Vagina (tissue), 2 donors: Measurements from ENCODE around the gene TMEM167A. TPM values are rescaled to one million over a fixed set of nuclear protein-coding genes. Genes with fewer than 3 reads are reported as not detected.

Experiments
- DNase-seq, 2 donors: peaks; one replicate each; pipeline ENCODE4 v3.0.0-alpha.2; 2017; ENCODE audit errors: extremely low spot score in 2 of 2
- H3K27ac ChIP-seq: fragments of 200-600 bp; sonication (generic); one replicate; pipeline ENCODE4 v1.5.1; 2019
- H3K27me3 ChIP-seq: fragments of 200-600 bp; sonication (generic); one replicate; pipeline ENCODE4 v1.5.1; 2019
- H3K36me3 ChIP-seq, 2 donors: fragments of 200-600 bp; sonication (generic); one replicate each; pipeline ENCODE4 v1.5.1; 2017 to 2019
- H3K4me1 ChIP-seq: fragments of 200-600 bp; sonication (generic); one replicate; pipeline ENCODE4 v1.5.1; 2019
- H3K4me3 ChIP-seq, 2 donors: fragments of 200-600 bp; sonication (generic); 1 replicate in 1 of 2; 2 replicates in 1 of 2; pipeline ENCODE4 v1.5.1; 2016 to 2019
- H3K9me3 ChIP-seq: fragments of 200-600 bp; sonication (generic); one replicate; pipeline ENCODE4 v1.5.1; 2019
- POLR2A ChIP-seq, 2 donors: fragments of 450-650 bp; IDR thresholded peaks; one replicate each; pipeline ENCODE4 v1.6.1; 2017; ENCODE audit warnings: antibody characterized with exemption in 2 of 2, mild to moderate bottlenecking in 2 of 2, moderate library complexity in 2 of 2
- POLR2AphosphoS5 ChIP-seq, 2 donors: sonication (generic); formaldehyde crosslinking; IDR thresholded peaks; one replicate each; pipeline ENCODE4 v1.9.0; 2017; ENCODE audit warnings: antibody characterized with exemption in 2 of 2, mild to moderate bottlenecking in 2 of 2, low read depth in 1 of 2; ENCODE audit not compliant: insufficient read depth in 1 of 2
- intact Hi-C: fragments of 100-400 bp; cut with DNase I; formaldehyde crosslinking; loops from one replicate; pipeline ENCODE4 v1.15.1; 2023
- total RNA-seq: library from RNA; depleted of rRNA; stranded (reverse); fragments of >200 nt; gene quantifications from one replicate; pipeline ENCODE4 v1.2.3, GENCODE V29; 2016
- TF ChIP-seq, protein P1 (sequence below), 3 experiments: fragments of 450-650 bp in 2 of 3; fragments of 200-600 bp in 1 of 3; sonication (generic) in 1 of 3; IDR thresholded peaks; one replicate each; pipeline ENCODE4 v1.5.1; 2017 to 2019; ENCODE audit warnings: antibody characterized with exemption in 3 of 3, mild to moderate bottlenecking in 2 of 3, moderate library complexity in 2 of 3

TMEM167A gene
- total RNA-seq, 1 donor from 2014 or later = 22.3 TPM

DNA sequence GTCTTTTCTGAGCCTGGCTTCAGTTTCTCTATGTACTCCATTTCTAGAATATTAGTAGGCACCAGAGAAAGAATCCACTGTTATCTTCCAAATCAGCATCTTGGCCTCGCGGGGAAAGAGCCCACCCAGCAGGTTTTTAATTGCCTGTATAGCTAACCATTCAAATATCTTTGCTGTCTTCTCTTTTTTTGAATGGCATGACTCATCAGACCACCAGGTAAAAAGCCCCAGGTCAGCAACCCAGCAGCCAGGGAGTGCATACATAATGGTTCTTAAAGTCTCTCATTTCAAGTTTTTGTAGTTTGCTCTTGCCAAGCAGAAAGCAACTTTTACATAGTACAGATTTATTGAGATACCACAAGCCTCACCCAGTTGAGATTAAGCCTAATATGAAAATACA, 50.7 kb downstream of the TMEM167A start:
- intact Hi-C loops = no loop called here
- no peak overlapping the region for H3K4me3 ChIP-seq
- TF ChIP-seq POLR2AphosphoS5 (IDR thresholded peaks at IDR 0.05; ENCODE audit: insufficient read depth in 1 of 2, low read depth in 1 of 2) (no peak), POLR2A (IDR thresholded peaks at IDR 0.05) (no peak)
- TF ChIP-seq, protein P1, sequence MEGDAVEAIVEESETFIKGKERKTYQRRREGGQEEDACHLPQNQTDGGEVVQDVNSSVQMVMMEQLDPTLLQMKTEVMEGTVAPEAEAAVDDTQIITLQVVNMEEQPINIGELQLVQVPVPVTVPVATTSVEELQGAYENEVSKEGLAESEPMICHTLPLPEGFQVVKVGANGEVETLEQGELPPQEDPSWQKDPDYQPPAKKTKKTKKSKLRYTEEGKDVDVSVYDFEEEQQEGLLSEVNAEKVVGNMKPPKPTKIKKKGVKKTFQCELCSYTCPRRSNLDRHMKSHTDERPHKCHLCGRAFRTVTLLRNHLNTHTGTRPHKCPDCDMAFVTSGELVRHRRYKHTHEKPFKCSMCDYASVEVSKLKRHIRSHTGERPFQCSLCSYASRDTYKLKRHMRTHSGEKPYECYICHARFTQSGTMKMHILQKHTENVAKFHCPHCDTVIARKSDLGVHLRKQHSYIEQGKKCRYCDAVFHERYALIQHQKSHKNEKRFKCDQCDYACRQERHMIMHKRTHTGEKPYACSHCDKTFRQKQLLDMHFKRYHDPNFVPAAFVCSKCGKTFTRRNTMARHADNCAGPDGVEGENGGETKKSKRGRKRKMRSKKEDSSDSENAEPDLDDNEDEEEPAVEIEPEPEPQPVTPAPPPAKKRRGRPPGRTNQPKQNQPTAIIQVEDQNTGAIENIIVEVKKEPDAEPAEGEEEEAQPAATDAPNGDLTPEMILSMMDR (IDR thresholded peaks at IDR 0.05) = no peak
- no peaks in the 10 kb centered on the region for H3K4me1 ChIP-seq
- no peak overlapping the region for H3K27ac ChIP-seq
- no peaks in the 10 kb centered on the region for H3K9me3 ChIP-seq
- H3K27me3 ChIP-seq = no peaks in the 10 kb centered on the region
- no peak for DNase-seq
- H3K36me3 ChIP-seq = no peaks in the 10 kb centered on the region

DNA sequence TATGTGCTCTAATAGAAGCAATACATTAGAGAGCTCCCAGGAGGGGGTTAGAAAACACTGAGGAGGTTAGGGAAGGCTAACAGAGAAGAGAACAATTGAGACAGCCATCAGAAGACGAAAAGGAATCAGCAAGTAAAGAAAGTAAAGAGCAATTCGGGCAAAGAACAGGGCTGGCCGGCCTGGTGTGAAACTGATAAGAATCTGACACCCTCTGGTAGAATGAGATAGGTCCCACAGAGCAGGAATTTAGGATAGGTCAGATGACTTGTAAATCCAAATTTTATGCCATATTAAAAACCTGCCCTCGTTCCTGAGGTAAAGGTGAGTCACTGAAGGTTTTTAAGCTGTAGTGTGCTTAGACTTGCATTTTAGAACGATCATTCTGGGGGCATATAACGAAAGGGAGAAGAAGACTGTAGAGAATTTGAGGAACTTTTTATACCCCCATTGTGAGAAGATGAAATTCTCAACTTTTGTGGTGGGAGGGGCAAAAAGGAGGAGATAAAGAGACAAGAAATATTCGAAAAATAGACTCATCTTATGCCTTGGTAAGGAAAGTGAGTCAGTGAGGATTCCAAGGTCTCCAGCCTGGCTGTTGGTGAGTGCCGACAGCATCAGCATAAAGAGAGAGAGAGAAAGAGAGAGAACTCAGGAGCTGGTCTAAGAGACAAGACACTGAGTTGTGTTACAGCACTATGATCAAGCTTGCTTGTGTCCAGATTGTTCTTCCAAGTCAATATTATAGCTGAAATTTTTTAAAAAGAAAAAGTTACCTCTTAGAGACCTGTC, 51.3 kb downstream of the TMEM167A start:
- DNase-seq = no peak
- Histone ChIP-seq H3K27me3 (no peaks in the 10 kb centered on the region), H3K4me1 (no peaks in the 10 kb centered on the region), H3K4me3 (no peak overlapping the region), H3K9me3 (no peaks in the 10 kb centered on the region), H3K27ac (no peak overlapping the region), H3K36me3 (no peaks in the 10 kb centered on the region)
- TF ChIP-seq POLR2A (IDR thresholded peaks at IDR 0.05) = no peak
- intact Hi-C loops = no loop called here

DNA sequence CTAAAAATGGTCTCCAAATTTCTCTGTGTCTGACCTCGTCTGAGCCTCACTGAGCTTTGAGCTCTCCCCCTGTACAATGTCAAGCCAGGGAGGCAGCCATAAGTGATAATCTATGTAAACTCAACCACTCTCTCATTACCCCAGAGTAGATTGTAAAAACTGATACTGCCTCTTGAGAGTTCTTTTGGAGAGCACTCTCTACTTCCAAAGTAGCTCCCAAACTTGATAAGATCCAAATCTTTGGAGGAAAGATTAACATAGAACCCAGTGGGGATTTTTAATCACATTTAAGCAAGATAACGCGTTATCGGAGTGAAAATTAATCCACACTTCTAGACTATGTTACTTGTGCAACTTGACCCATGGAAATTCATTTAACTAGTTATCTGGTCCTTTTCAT, 54.9 kb downstream of the TMEM167A start:
- H3K4me3 ChIP-seq = no peak overlapping the region
- no peaks in the 10 kb centered on the region for H3K36me3 ChIP-seq
- no peak for DNase-seq
- no peak overlapping the region for H3K27ac ChIP-seq
- H3K27me3 ChIP-seq = no peaks in the 10 kb centered on the region
- intact Hi-C loops = no loop called here
- TF ChIP-seq, protein P1 (IDR thresholded peaks at IDR 0.05) = no peak
- TF ChIP-seq POLR2AphosphoS5 (IDR thresholded peaks at IDR 0.05; ENCODE audit: insufficient read depth in 1 of 2, low read depth in 1 of 2) (no peak), POLR2A (IDR thresholded peaks at IDR 0.05) (no peak)
- no peaks in the 10 kb centered on the region for H3K9me3 ChIP-seq
- H3K4me1 ChIP-seq = no peaks in the 10 kb centered on the region

DNA sequence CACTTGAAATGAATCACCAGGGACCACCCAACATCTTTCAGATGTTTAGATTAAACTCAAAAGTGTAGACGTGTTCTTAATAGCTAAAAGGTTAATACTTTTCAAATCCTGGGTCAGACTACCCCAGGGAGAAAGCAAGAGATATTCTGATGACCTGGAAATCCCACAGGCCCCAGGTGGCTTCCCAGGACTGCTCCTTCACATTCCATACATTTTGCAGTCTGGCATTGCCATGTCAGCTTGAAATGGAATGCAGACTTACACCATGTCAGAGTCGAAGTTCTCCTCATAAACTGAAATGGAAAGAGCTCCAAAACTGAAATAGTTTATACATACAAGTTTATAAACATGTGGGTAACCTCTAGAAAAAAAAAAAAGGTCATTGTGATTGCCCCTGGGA, 61.5 kb downstream of the TMEM167A start:
- Histone ChIP-seq H3K27ac (no peak overlapping the region), H3K36me3 (no peaks in the 10 kb centered on the region), H3K4me3 (no peak overlapping the region), H3K4me1 (no peaks in the 10 kb centered on the region), H3K9me3 (no peaks in the 10 kb centered on the region), H3K27me3 (no peaks in the 10 kb centered on the region)
- intact Hi-C loops = no loop called here
- DNase-seq = no peak
- TF ChIP-seq, protein P1 (IDR thresholded peaks at IDR 0.05) = no peak
- no peak for TF ChIP-seq POLR2A (IDR thresholded peaks at IDR 0.05)
- TF ChIP-seq POLR2AphosphoS5 (IDR thresholded peaks at IDR 0.05; ENCODE audit: insufficient read depth in 1 of 2, low read depth in 1 of 2) = no peak

DNA sequence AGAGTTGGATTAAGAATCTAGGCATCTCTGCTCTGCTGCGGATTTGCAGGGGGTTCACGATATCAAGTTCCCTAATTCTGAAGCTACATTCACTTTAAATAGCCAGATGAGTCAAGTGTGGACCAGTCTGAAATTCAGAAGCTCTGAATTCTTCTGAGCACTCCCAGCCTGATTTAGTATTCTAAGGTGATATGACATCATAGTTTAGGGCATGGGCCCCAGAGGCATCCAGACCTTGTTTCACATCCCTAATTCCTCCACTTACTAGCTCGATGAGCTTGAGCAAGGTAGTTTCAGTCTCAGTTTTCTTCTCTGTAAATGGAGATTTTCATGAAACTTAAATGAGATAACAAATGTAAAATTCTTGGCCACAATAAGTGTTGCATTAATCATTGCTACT, 65.2 kb downstream of the TMEM167A start:
- intact Hi-C loops = no loop called here
- Histone ChIP-seq H3K27me3 (no peaks in the 10 kb centered on the region), H3K27ac (no peak overlapping the region), H3K9me3 (no peaks in the 10 kb centered on the region), H3K4me3 (no peak overlapping the region), H3K4me1 (no peaks in the 10 kb centered on the region), H3K36me3 (no peaks in the 10 kb centered on the region)
- no peak for DNase-seq
- TF ChIP-seq, protein P1 (IDR thresholded peaks at IDR 0.05) = no peak
- TF ChIP-seq POLR2A (IDR thresholded peaks at IDR 0.05) = no peak
- no peak for TF ChIP-seq POLR2AphosphoS5 (IDR thresholded peaks at IDR 0.05; ENCODE audit: insufficient read depth in 1 of 2, low read depth in 1 of 2)
